HepG2 (cell line): ENCODE measurements around the gene INSIG1.

Experiments used
- EP300 ChIP-seq, 3 experiments: sonication (generic) in 1 of 3; formaldehyde crosslinking in 1 of 3; IDR thresholded peaks; 2 replicates each; pipeline versions ENCODE4 v1.5.1 to v1.6.1; 2011 to 2020; ENCODE audit warnings: low read depth in 2 of 3, low read length in 2 of 3, borderline replicate concordance in 1 of 3, improper control_type of control experiment in 1 of 3, mild to moderate bottlenecking in 1 of 3, missing genetic modification reagents in 1 of 3, moderate library complexity in 1 of 3
- ZNF549 ChIP-seq: sonication (generic); formaldehyde crosslinking; IDR thresholded peaks from 2 replicates; pipeline ENCODE4 v1.5.0; 2020; ENCODE audit warnings: missing genetic modification reagents
- ZNF703 ChIP-seq: sonication (generic); formaldehyde crosslinking; IDR thresholded peaks from 2 replicates; pipeline ENCODE4 v1.5.1; 2020; ENCODE audit warnings: missing genetic modification reagents, mild to moderate bottlenecking, moderate library complexity, borderline replicate concordance
- ZNF790 ChIP-seq: sonication (generic); formaldehyde crosslinking; IDR thresholded peaks from 2 replicates; pipeline ENCODE4 v1.8.0; 2022; ENCODE audit warnings: missing genetic modification reagents, mild to moderate bottlenecking, borderline replicate concordance
- TF ChIP-seq, protein P1 (sequence below): sonication (generic); formaldehyde crosslinking; IDR thresholded peaks from 2 replicates; pipeline ENCODE4 v1.5.0; 2020; ENCODE audit warnings: mild to moderate bottlenecking, missing genetic modification reagents, moderate library complexity
- TF ChIP-seq, protein P2 (sequence below): sonication (generic); formaldehyde crosslinking; IDR thresholded peaks from 2 replicates; pipeline ENCODE4 v1.5.0; 2020; ENCODE audit warnings: missing genetic modification reagents

DNA sequence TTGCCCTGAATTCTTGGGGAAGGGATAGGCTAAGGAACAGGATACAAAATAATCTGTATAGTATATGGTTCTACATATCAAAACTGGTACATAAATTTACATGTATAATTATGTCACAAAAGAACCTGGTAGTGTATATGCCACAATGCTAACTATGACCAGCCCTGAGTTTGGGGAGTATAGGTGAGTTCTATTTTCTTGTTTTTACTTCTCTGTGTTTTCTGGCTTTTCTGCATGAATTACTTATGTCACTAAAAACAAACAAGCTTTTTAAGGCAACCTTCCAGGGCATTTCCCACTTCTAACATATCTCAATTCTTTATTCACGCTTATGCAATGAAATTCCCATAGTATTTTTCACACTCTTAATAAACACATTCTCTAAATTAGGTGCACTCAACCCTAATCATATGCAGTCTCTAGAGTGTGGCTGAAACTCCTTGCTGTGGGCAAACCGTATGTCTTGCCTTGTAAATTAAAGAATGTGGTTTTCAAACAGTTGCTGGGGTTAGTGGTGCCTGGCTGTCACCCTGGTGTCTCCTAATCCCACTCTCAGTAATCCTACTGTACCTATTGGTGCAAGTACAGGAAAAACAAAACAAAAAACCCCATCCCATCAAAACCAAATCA is 14.0 kb upstream of the INSIG1 start:
- TF ChIP-seq, protein P1, sequence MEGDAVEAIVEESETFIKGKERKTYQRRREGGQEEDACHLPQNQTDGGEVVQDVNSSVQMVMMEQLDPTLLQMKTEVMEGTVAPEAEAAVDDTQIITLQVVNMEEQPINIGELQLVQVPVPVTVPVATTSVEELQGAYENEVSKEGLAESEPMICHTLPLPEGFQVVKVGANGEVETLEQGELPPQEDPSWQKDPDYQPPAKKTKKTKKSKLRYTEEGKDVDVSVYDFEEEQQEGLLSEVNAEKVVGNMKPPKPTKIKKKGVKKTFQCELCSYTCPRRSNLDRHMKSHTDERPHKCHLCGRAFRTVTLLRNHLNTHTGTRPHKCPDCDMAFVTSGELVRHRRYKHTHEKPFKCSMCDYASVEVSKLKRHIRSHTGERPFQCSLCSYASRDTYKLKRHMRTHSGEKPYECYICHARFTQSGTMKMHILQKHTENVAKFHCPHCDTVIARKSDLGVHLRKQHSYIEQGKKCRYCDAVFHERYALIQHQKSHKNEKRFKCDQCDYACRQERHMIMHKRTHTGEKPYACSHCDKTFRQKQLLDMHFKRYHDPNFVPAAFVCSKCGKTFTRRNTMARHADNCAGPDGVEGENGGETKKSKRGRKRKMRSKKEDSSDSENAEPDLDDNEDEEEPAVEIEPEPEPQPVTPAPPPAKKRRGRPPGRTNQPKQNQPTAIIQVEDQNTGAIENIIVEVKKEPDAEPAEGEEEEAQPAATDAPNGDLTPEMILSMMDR: no peak
- TF ChIP-seq, protein P2, sequence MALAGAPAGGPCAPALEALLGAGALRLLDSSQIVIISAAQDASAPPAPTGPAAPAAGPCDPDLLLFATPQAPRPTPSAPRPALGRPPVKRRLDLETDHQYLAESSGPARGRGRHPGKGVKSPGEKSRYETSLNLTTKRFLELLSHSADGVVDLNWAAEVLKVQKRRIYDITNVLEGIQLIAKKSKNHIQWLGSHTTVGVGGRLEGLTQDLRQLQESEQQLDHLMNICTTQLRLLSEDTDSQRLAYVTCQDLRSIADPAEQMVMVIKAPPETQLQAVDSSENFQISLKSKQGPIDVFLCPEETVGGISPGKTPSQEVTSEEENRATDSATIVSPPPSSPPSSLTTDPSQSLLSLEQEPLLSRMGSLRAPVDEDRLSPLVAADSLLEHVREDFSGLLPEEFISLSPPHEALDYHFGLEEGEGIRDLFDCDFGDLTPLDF: no peak
- no peak for TF ChIP-seq ZNF790 (CRISPR knock-in tag)
- no peak for TF ChIP-seq EP300 (IDR thresholded peaks at IDR 0.05; ENCODE audit: low read depth in 2 of 2, low read length in 2 of 2)
- no peak for TF ChIP-seq EP300 (CRISPR knock-in tag; IDR thresholded peaks at IDR 0.05; ENCODE audit: borderline replicate concordance)
- no peak for TF ChIP-seq ZNF549 (CRISPR knock-in tag)
- TF ChIP-seq ZNF703: no peak
